ENCODE results near the gene IRF2. TPM values are rescaled to one million over a fixed set of nuclear protein-coding genes. Genes with fewer than 3 reads are reported as not detected.

IRF2 gene
- total RNA-seq, 1 donor from 2014 or later = 18.8 TPM

- Histone ChIP-seq H3K36me3 (ENCODE audit: control insufficient read depth in 3 of 3, insufficient read depth in 3 of 3, low read length in 3 of 3) (peaks cover 0 to 6% (median 0%) of the 10 kb centered on the region in 3 donors), H3K27ac (ENCODE audit: low read depth, low read length) (peak overlapping the region; percentile 96), H3K9ac (ENCODE audit: low read depth in 1 of 3, low read length in 3 of 3) (peak overlapping the region; percentile 92 to 98 (median 96)), H3K4me1 (ENCODE audit: control insufficient read depth in 3 of 3, insufficient read depth in 3 of 3, low read length in 3 of 3) (peaks cover 37 to 56% (median 41%) of the 10 kb centered on the region in 3 donors), H3K27me3 (ENCODE audit: control insufficient read depth in 3 of 3, insufficient read depth in 3 of 3, low read length in 3 of 3) (no peaks in the 10 kb centered on the region), H3K9me3 (ENCODE audit: control insufficient read depth in 3 of 3, low read length in 3 of 3) (no peaks in the 10 kb centered on the region), H3K4me3 (ENCODE audit: low read length in 3 of 3) (peak overlapping the region; percentile 78 to 99 (median 99))
Observed at GRCh38 chr4:184475498-184475897, 1.1 kb upstream of the IRF2 start.

GRCh38 chr4:184475096-184475461 lies 729 bp upstream of the IRF2 start:
- Histone ChIP-seq H3K9me3 (ENCODE audit: control insufficient read depth in 3 of 3, low read length in 3 of 3) (no peaks in the 10 kb centered on the region), H3K36me3 (ENCODE audit: control insufficient read depth in 3 of 3, insufficient read depth in 3 of 3, low read length in 3 of 3) (peaks cover 0 to 6% (median 0%) of the 10 kb centered on the region in 3 donors), H3K27me3 (ENCODE audit: control insufficient read depth in 3 of 3, insufficient read depth in 3 of 3, low read length in 3 of 3) (no peaks in the 10 kb centered on the region), H3K4me1 (ENCODE audit: control insufficient read depth in 3 of 3, insufficient read depth in 3 of 3, low read length in 3 of 3) (peaks cover 41 to 60% (median 41%) of the 10 kb centered on the region in 3 donors), H3K4me3 (ENCODE audit: low read length in 3 of 3) (peak overlapping the region; percentile 78 to 99 (median 99)), H3K27ac (ENCODE audit: low read depth, low read length) (peak overlapping the region; percentile 96), H3K9ac (ENCODE audit: low read depth in 1 of 3, low read length in 3 of 3) (peak overlapping the region; percentile 92 to 98 (median 96))

- Histone ChIP-seq H3K27ac (ENCODE audit: low read depth, low read length) (peak overlapping the region; percentile 96), H3K36me3 (ENCODE audit: control insufficient read depth in 3 of 3, insufficient read depth in 3 of 3, low read length in 3 of 3) (peaks cover 0 to 6% (median 0%) of the 10 kb centered on the region in 3 donors)
Observed at GRCh38 chr4:184473499-184474262, 669 bp downstream of the IRF2 start.

GRCh38 chr4:184472614-184473498 lies 1.5 kb downstream of the IRF2 start:
- Histone ChIP-seq H3K4me1 (ENCODE audit: control insufficient read depth in 3 of 3, insufficient read depth in 3 of 3, low read length in 3 of 3) (peaks cover 47 to 70% (median 52%) of the 10 kb centered on the region in 3 donors), H3K27me3 (ENCODE audit: control insufficient read depth in 3 of 3, insufficient read depth in 3 of 3, low read length in 3 of 3) (no peaks in the 10 kb centered on the region)

More at GRCh38 chr4:184473499-184474262, 669 bp downstream of the IRF2 start:
- no peaks in the 10 kb centered on the region for H3K9me3 ChIP-seq (ENCODE audit: control insufficient read depth in 3 of 3, low read length in 3 of 3)
- H3K4me3 ChIP-seq (ENCODE audit: low read length in 3 of 3) = peak overlapping the region; percentile 92 to 99 (median 97)
- no peaks in the 10 kb centered on the region for H3K27me3 ChIP-seq (ENCODE audit: control insufficient read depth in 3 of 3, insufficient read depth in 3 of 3, low read length in 3 of 3)
- H3K4me1 ChIP-seq (ENCODE audit: control insufficient read depth in 3 of 3, insufficient read depth in 3 of 3, low read length in 3 of 3) = peaks cover 46 to 67% (median 52%) of the 10 kb centered on the region in 3 donors
- peak overlapping the region; percentile 95 to 100 (median 97) for H3K9ac ChIP-seq (ENCODE audit: low read depth in 1 of 3, low read length in 3 of 3)

GRCh38 chr4:184471881-184472613 lies 2.3 kb downstream of the IRF2 start:
- Histone ChIP-seq H3K9ac (ENCODE audit: low read depth in 1 of 3, low read length in 3 of 3) (peak overlapping the region; percentile 82 to 97 (median 88)), H3K4me1 (ENCODE audit: control insufficient read depth in 3 of 3, insufficient read depth in 3 of 3, low read length in 3 of 3) (peaks cover 43 to 64% (median 46%) of the 10 kb centered on the region in 3 donors)

More at GRCh38 chr4:184472614-184473498, 1.5 kb downstream of the IRF2 start:
- Histone ChIP-seq H3K27ac (ENCODE audit: low read depth, low read length) (peak overlapping the region; percentile 96), H3K4me3 (ENCODE audit: low read length in 3 of 3) (peak overlapping the region; percentile 87 to 92 (median 89)), H3K9ac (ENCODE audit: low read depth in 1 of 3, low read length in 3 of 3) (peak overlapping the region; percentile 82 to 97 (median 88)), H3K36me3 (ENCODE audit: control insufficient read depth in 3 of 3, insufficient read depth in 3 of 3, low read length in 3 of 3) (peaks cover 0 to 6% (median 0%) of the 10 kb centered on the region in 3 donors), H3K9me3 (ENCODE audit: control insufficient read depth in 3 of 3, low read length in 3 of 3) (no peaks in the 10 kb centered on the region)

GRCh38 chr4:184470785-184471110 lies 3.6 kb downstream of the IRF2 start:
- Histone ChIP-seq H3K4me3 (ENCODE audit: low read length in 3 of 3) (no peak overlapping the region), H3K36me3 (ENCODE audit: control insufficient read depth in 3 of 3, insufficient read depth in 3 of 3, low read length in 3 of 3) (peaks cover 0 to 6% (median 0%) of the 10 kb centered on the region in 3 donors), H3K27me3 (ENCODE audit: control insufficient read depth in 3 of 3, insufficient read depth in 3 of 3, low read length in 3 of 3) (no peaks in the 10 kb centered on the region), H3K9me3 (ENCODE audit: control insufficient read depth in 3 of 3, low read length in 3 of 3) (no peaks in the 10 kb centered on the region), H3K4me1 (ENCODE audit: control insufficient read depth in 3 of 3, insufficient read depth in 3 of 3, low read length in 3 of 3) (peaks cover 32 to 58% (median 38%) of the 10 kb centered on the region in 3 donors), H3K9ac (ENCODE audit: low read depth in 1 of 3, low read length in 3 of 3) (peak overlapping the region in 1 of 3 donors; percentile 40), H3K27ac (ENCODE audit: low read depth, low read length) (no peak overlapping the region)

More at GRCh38 chr4:184471881-184472613, 2.3 kb downstream of the IRF2 start:
- H3K27ac ChIP-seq (ENCODE audit: low read depth, low read length) = peak overlapping the region; percentile 96
- H3K36me3 ChIP-seq (ENCODE audit: control insufficient read depth in 3 of 3, insufficient read depth in 3 of 3, low read length in 3 of 3) = peaks cover 0 to 6% (median 0%) of the 10 kb centered on the region in 3 donors
- H3K4me3 ChIP-seq (ENCODE audit: low read length in 3 of 3) = peak overlapping the region; percentile 87 to 92 (median 89)
- no peaks in the 10 kb centered on the region for H3K27me3 ChIP-seq (ENCODE audit: control insufficient read depth in 3 of 3, insufficient read depth in 3 of 3, low read length in 3 of 3)
- no peaks in the 10 kb centered on the region for H3K9me3 ChIP-seq (ENCODE audit: control insufficient read depth in 3 of 3, low read length in 3 of 3)

GRCh38 chr4:184466634-184467033 lies 7.7 kb downstream of the IRF2 start:
- Histone ChIP-seq H3K36me3 (ENCODE audit: control insufficient read depth in 3 of 3, insufficient read depth in 3 of 3, low read length in 3 of 3) (no peaks in the 10 kb centered on the region), H3K9me3 (ENCODE audit: control insufficient read depth in 3 of 3, low read length in 3 of 3) (no peaks in the 10 kb centered on the region), H3K9ac (ENCODE audit: low read depth in 1 of 3, low read length in 3 of 3) (no peak overlapping the region), H3K4me1 (ENCODE audit: control insufficient read depth in 3 of 3, insufficient read depth in 3 of 3, low read length in 3 of 3) (peaks cover 28 to 47% (median 38%) of the 10 kb centered on the region in 3 donors), H3K4me3 (ENCODE audit: low read length in 3 of 3) (no peak overlapping the region), H3K27me3 (ENCODE audit: control insufficient read depth in 3 of 3, insufficient read depth in 3 of 3, low read length in 3 of 3) (no peaks in the 10 kb centered on the region), H3K27ac (ENCODE audit: low read depth, low read length) (no peak overlapping the region)

- no peaks in the 10 kb centered on the region for H3K36me3 ChIP-seq (ENCODE audit: control insufficient read depth in 3 of 3, insufficient read depth in 3 of 3, low read length in 3 of 3)
- peaks cover 30 to 35% (median 34%) of the 10 kb centered on the region in 3 donors for H3K4me1 ChIP-seq (ENCODE audit: control insufficient read depth in 3 of 3, insufficient read depth in 3 of 3, low read length in 3 of 3)
- no peaks in the 10 kb centered on the region for H3K27me3 ChIP-seq (ENCODE audit: control insufficient read depth in 3 of 3, insufficient read depth in 3 of 3, low read length in 3 of 3)
- no peak overlapping the region for H3K27ac ChIP-seq (ENCODE audit: low read depth, low read length)
- H3K9me3 ChIP-seq (ENCODE audit: control insufficient read depth in 3 of 3, low read length in 3 of 3) = no peaks in the 10 kb centered on the region
- no peak overlapping the region for H3K4me3 ChIP-seq (ENCODE audit: low read length in 3 of 3)
- H3K9ac ChIP-seq (ENCODE audit: low read depth in 1 of 3, low read length in 3 of 3) = no peak overlapping the region
Observed at GRCh38 chr4:184464759-184465454, 9.4 kb downstream of the IRF2 start.

GRCh38 chr4:184463856-184464255 lies 10.5 kb downstream of the IRF2 start:
- Histone ChIP-seq H3K4me3 (ENCODE audit: low read length in 3 of 3) (no peak overlapping the region), H3K4me1 (ENCODE audit: control insufficient read depth in 3 of 3, insufficient read depth in 3 of 3, low read length in 3 of 3) (peaks cover 21 to 34% (median 31%) of the 10 kb centered on the region in 3 donors), H3K36me3 (ENCODE audit: control insufficient read depth in 3 of 3, insufficient read depth in 3 of 3, low read length in 3 of 3) (no peaks in the 10 kb centered on the region), H3K9ac (ENCODE audit: low read depth in 1 of 3, low read length in 3 of 3) (no peak overlapping the region), H3K27me3 (ENCODE audit: control insufficient read depth in 3 of 3, insufficient read depth in 3 of 3, low read length in 3 of 3) (no peaks in the 10 kb centered on the region), H3K27ac (ENCODE audit: low read depth, low read length) (no peak overlapping the region), H3K9me3 (ENCODE audit: control insufficient read depth in 3 of 3, low read length in 3 of 3) (no peaks in the 10 kb centered on the region)
